IMR-90 (cell line): Measurements from ENCODE around the gene APP. TPM values are rescaled to one million over a fixed set of nuclear protein-coding genes. Genes with fewer than 3 reads are reported as not detected.
"Not testable (repeated sequence)": the region's sequence is repeated elsewhere in the genome, so short reads cannot be mapped to it uniquely, and the experiment has no call there.

Experiments
- ATAC-seq: fragments of 200-7000 bp; cut with Tn5 transposase; 2 replicates; pipeline ENCODE4 v1.9.1; 2020; ENCODE audit warnings: low read depth, mild to moderate bottlenecking, moderate library complexity
- BruUV-seq: library from RNA; stranded (reverse); fragments of 400-500 nt; replicated peaks from 2 replicates; lab custom pipeline; 2021; lab: Mats Ljungman, UMichigan
- CTCF ChIA-PET: fragments of 300-600 bp; formaldehyde crosslinking; extraction: SDS; loops from one replicate; lab custom pipeline; 2021; ENCODE audit warnings: antibody characterized with exemption; lab: Yijun Ruan, JAX
- POLR2A ChIA-PET: fragments of 300-600 bp; sonication (Branson Sonifier 250); formaldehyde crosslinking; loops from one replicate; lab custom pipeline; 2022; ENCODE audit warnings: antibody characterized with exemption; ENCODE audit not compliant: unreplicated experiment; lab: Charles Lee
- DNase-seq: peaks from one replicate; pipeline ENCODE4 v3.0.0; 2013
- H2AFZ ChIP-seq: replicated peaks from 2 replicates; pipeline ENCODE3; 2013; ENCODE audit warnings: low read length, mild to moderate bottlenecking; ENCODE audit not compliant: poor library complexity
- H2AK5ac ChIP-seq: 2 replicates; pipeline ENCODE4 v1.6.1; 2013; ENCODE audit warnings: low read depth, low read length, inconsistent platforms
- H2AK9ac ChIP-seq: replicated peaks from 2 replicates; pipeline ENCODE3; 2013; ENCODE audit warnings: mild to moderate bottlenecking, low read depth, low read length, moderate library complexity; ENCODE audit not compliant: poor library complexity
- H2BK120ac ChIP-seq: 2 replicates; pipeline ENCODE4 v1.6.1; 2013; ENCODE audit warnings: low read depth, low read length, inconsistent platforms
- H2BK15ac ChIP-seq: 3 replicates; pipeline ENCODE4 v1.6.1; 2013; ENCODE audit warnings: low read depth, low read length, inconsistent platforms
- H2BK20ac ChIP-seq: 2 replicates; pipeline ENCODE4 v1.6.1; 2013; ENCODE audit warnings: low read depth, mild to moderate bottlenecking, inconsistent platforms, low read length, moderate library complexity
- H2BK5ac ChIP-seq: 2 replicates; pipeline ENCODE4 v1.6.1; 2013; ENCODE audit warnings: mild to moderate bottlenecking, low read depth, low read length, inconsistent platforms; ENCODE audit not compliant: poor library complexity, severe bottlenecking
- H3K14ac ChIP-seq: replicated peaks from 2 replicates; pipeline ENCODE4 v1.6.1; 2013; ENCODE audit warnings: low read depth, low read length, inconsistent platforms
- H3K18ac ChIP-seq: 2 replicates; pipeline ENCODE4 v1.6.1; 2013; ENCODE audit warnings: low read depth, low read length, control low read depth
- H3K23ac ChIP-seq: 2 replicates; pipeline ENCODE4 v1.6.1; 2013; ENCODE audit warnings: low read depth, low read length, inconsistent platforms
- H3K27ac ChIP-seq: 2 replicates; pipeline ENCODE4 v1.5.1; 2013; ENCODE audit warnings: mild to moderate bottlenecking, control low read depth, low read length; ENCODE audit not compliant: insufficient read depth
- H3K27me3 ChIP-seq: 2 replicates; pipeline ENCODE4 v1.6.1; 2013; ENCODE audit warnings: low read length; ENCODE audit not compliant: control insufficient read depth, insufficient read depth
- H3K36me3 ChIP-seq: 2 replicates; pipeline ENCODE4 v1.6.1; 2013; ENCODE audit warnings: low read length, mixed read lengths; ENCODE audit not compliant: control insufficient read depth, insufficient read depth
- H3K4ac ChIP-seq: 2 replicates; pipeline ENCODE4 v1.6.1; 2013; ENCODE audit warnings: low read depth, low read length, inconsistent platforms
- H3K4me1 ChIP-seq: 2 replicates; pipeline ENCODE4 v1.6.1; 2013; ENCODE audit warnings: low read length, mixed read lengths; ENCODE audit not compliant: control insufficient read depth, insufficient read depth
- H3K4me2 ChIP-seq: 2 replicates; pipeline ENCODE4 v1.6.1; 2013; ENCODE audit warnings: low read depth, mild to moderate bottlenecking, control low read depth, low read length, moderate library complexity
- H3K4me3 ChIP-seq: 2 replicates; pipeline ENCODE4 v1.5.1; 2013; ENCODE audit warnings: low read depth, mild to moderate bottlenecking, control low read depth, low read length, moderate library complexity; ENCODE audit not compliant: insufficient read depth
- H3K56ac ChIP-seq: 2 replicates; pipeline ENCODE4 v1.6.1; 2013; ENCODE audit warnings: low read length, inconsistent platforms; ENCODE audit not compliant: insufficient read depth; ENCODE audit errors: extremely low read depth
- H3K79me1 ChIP-seq, 2 experiments: 2 replicates each; pipeline ENCODE4 v1.6.1; 2013; ENCODE audit warnings: low read length in 2 of 2, inconsistent platforms in 1 of 2, low read depth in 1 of 2
- H3K9ac ChIP-seq: 2 replicates; pipeline ENCODE4 v1.6.1; 2013; ENCODE audit warnings: low read depth, low read length, control low read depth
- H3K9me1 ChIP-seq: 2 replicates; pipeline ENCODE4 v1.6.1; 2013; ENCODE audit warnings: low read length, inconsistent platforms; ENCODE audit not compliant: insufficient read depth
- H3K9me3 ChIP-seq: 2 replicates; pipeline ENCODE4 v1.6.1; 2013; ENCODE audit warnings: low read length; ENCODE audit not compliant: control insufficient read depth, insufficient read depth
- H4K20me1 ChIP-seq: 2 replicates; pipeline ENCODE4 v1.6.1; 2013; ENCODE audit warnings: low read length, inconsistent platforms; ENCODE audit not compliant: insufficient read depth
- H4K5ac ChIP-seq: 2 replicates; pipeline ENCODE4 v1.6.1; 2013; ENCODE audit warnings: mild to moderate bottlenecking, low read depth, low read length, control low read depth
- H4K8ac ChIP-seq, 2 experiments: 2 replicates each; pipeline ENCODE4 v1.6.1; 2013; ENCODE audit warnings: low read depth in 2 of 2, low read length in 2 of 2, control low read depth in 1 of 2, inconsistent platforms in 1 of 2
- H4K91ac ChIP-seq: 2 replicates; pipeline ENCODE4 v1.6.1; 2013; ENCODE audit warnings: low read depth, low read length, inconsistent platforms; ENCODE audit not compliant: insufficient read depth
- CEBPB ChIP-seq: IDR thresholded peaks from 2 replicates; pipeline ENCODE4 v1.6.1; 2012; ENCODE audit warnings: low read depth, low read length, improper control_type of control experiment
- ELK1 ChIP-seq: fragments of 150-350 bp; IDR thresholded peaks from 2 replicates; pipeline ENCODE4 v1.6.1; 2016; ENCODE audit warnings: low read depth, mild to moderate bottlenecking, low read length, moderate library complexity, borderline replicate concordance
- MAFK ChIP-seq: IDR thresholded peaks from 2 replicates; pipeline ENCODE4 v1.6.1; 2012; ENCODE audit warnings: low read depth, low read length, improper control_type of control experiment
- NFE2L2 ChIP-seq: fragments of 150-350 bp; IDR thresholded peaks from 2 replicates; pipeline ENCODE4 v1.6.1; 2016; ENCODE audit warnings: low read depth, mild to moderate bottlenecking, low read length
- POLR2A ChIP-seq: IDR thresholded peaks from 2 replicates; pipeline ENCODE4 v1.6.1; 2012; ENCODE audit warnings: mild to moderate bottlenecking, low read depth, low read length
- RFX5 ChIP-seq: IDR thresholded peaks from 2 replicates; pipeline ENCODE4 v1.8.0; 2012; ENCODE audit warnings: low read depth, mild to moderate bottlenecking, low read length, moderate library complexity
- SMC3 ChIP-seq: fragments of 150-350 bp; IDR thresholded peaks from 2 replicates; pipeline ENCODE4 v1.6.1; 2016; ENCODE audit warnings: low read depth, mild to moderate bottlenecking, antibody characterized with exemption, low read length, moderate library complexity
- WGBS, 2 experiments: methylation state at CpG; one replicate each; pipeline versions ENCODE4 v1.1.5 to v1.1.7; 2013; ENCODE audit warnings: missing lambda C conversion rate in 2 of 2; ENCODE audit not compliant: insufficient read length in 1 of 2; ENCODE audit errors: extremely low coverage in 2 of 2; 5-methylcytosine and 5-hydroxymethylcytosine counted together
- dilution Hi-C: fragments of 300-500 bp; cut with HindIII; formaldehyde crosslinking; loops from one replicate; pipeline ENCODE4 v1.14.3; 2018; ENCODE audit warnings: low sequenced_read_pairs; ENCODE audit not compliant: unreplicated experiment
- in situ Hi-C: fragments of 300-500 bp; cut with MboI; formaldehyde crosslinking; loops from 3 replicates; pipeline ENCODE4 v1.14.3; 2019; ENCODE audit warnings: low sequenced_read_pairs, inconsistent platforms, mixed read lengths
- intact Hi-C: fragments of 100-400 bp; cut with micrococcal nuclease; formaldehyde crosslinking; loops from 2 replicates; pipeline ENCODE4 v1.10.0; 2022
- polyA plus RNA-seq, 3 experiments: library from polyadenylated mRNA; depleted of rRNA; stranded (reverse); fragments of >200 nt; gene quantifications; 2 replicates each; pipeline ENCODE4 v1.2.3, GENCODE V29; 2012; ENCODE audit warnings: low replicate concordance in 1 of 3
- total RNA-seq: library from RNA; depleted of rRNA; stranded (reverse); fragments of >200 nt; gene quantifications from 2 replicates; pipeline ENCODE4 v1.2.3, GENCODE V29; 2012

The APP gene
- total and polyA plus RNA-seq, 2 of the 4 experiments (the other 2 are of a cell fraction): 191 to 530 TPM

- intact Hi-C loops (no loop called here), in situ Hi-C loops (no loop called here), dilution Hi-C loops (no loop called here)
- H2BK15ac ChIP-seq: no peak overlapping the region
- H3K23ac ChIP-seq: no peak overlapping the region
- no peaks in the 10 kb centered on the region for H3K27me3 ChIP-seq
- H2BK20ac ChIP-seq: no peak overlapping the region
- H3K36me3 ChIP-seq: no peaks in the 10 kb centered on the region
- no peak overlapping the region for H4K91ac ChIP-seq
- H3K79me1 ChIP-seq: peaks cover 16 to 34% of the 10 kb centered on the region in 2 experiments
- no CpG with 5 or more reads among the region's 2 CpGs for WGBS, 2 experiments
- CTCF ChIA-PET: no interaction called here
- H3K4me3 ChIP-seq: no peak overlapping the region
- peaks cover 2% of the 10 kb centered on the region for H4K20me1 ChIP-seq
- DNase-seq (no peak), ATAC-seq (no peak)
- no TSS peak for BruUV-seq
- H2AFZ ChIP-seq: no peak overlapping the region
- no peak overlapping the region for H4K8ac ChIP-seq
- no peak overlapping the region for H3K56ac ChIP-seq
- H2BK120ac ChIP-seq: no peak overlapping the region
- no peak overlapping the region for H2AK5ac ChIP-seq
- H2AK9ac ChIP-seq: no peak overlapping the region
- no peak overlapping the region for H3K27ac ChIP-seq
- TF ChIP-seq CEBPB: no peak
- TF ChIP-seq SMC3: no peak
- no peak for TF ChIP-seq POLR2A
- TF ChIP-seq ELK1: no peak
- TF ChIP-seq MAFK: no peak
- TF ChIP-seq NFE2L2: no peak
- no peak for TF ChIP-seq RFX5
- no peak overlapping the region for H3K18ac ChIP-seq
- H3K4me1 ChIP-seq: peaks cover 4% of the 10 kb centered on the region
- H2BK5ac ChIP-seq: no peak overlapping the region
- H3K4me2 ChIP-seq: no peak overlapping the region
- H3K4ac ChIP-seq: no peak overlapping the region
- H4K5ac ChIP-seq: no peak overlapping the region
- no peak overlapping the region for H3K14ac ChIP-seq
- no peaks in the 10 kb centered on the region for H3K9me3 ChIP-seq
- POLR2A ChIA-PET: no interaction called here
- no peak overlapping the region for H3K9ac ChIP-seq
- no peaks in the 10 kb centered on the region; the same call in 1 of the 2 replicates for H3K9me1 ChIP-seq
Measured at GRCh38 chr21:26082549-26082948, 88.0 kb downstream of the APP start.

GRCh38 chr21:26081175-26081760 lies 89.3 kb downstream of the APP start:
- H2AK5ac ChIP-seq, in situ Hi-C loops, H3K36me3 ChIP-seq, H2BK5ac ChIP-seq, H4K91ac ChIP-seq, H3K4me2 ChIP-seq, H2AK9ac ChIP-seq, H3K9me3 ChIP-seq, H3K9ac ChIP-seq, H3K23ac ChIP-seq, H2AFZ ChIP-seq, CTCF ChIA-PET, intact Hi-C loops, H2BK15ac ChIP-seq, H3K9me1 ChIP-seq, H2BK120ac ChIP-seq, DNase-seq, H3K4me1 ChIP-seq, H3K18ac ChIP-seq, H4K20me1 ChIP-seq, H3K14ac ChIP-seq, H2BK20ac ChIP-seq, H3K56ac ChIP-seq, BruUV-seq, H4K5ac ChIP-seq, H3K4ac ChIP-seq, POLR2A ChIA-PET, ATAC-seq, H3K27ac ChIP-seq, H3K27me3 ChIP-seq, dilution Hi-C loops, H3K4me3 ChIP-seq, H4K8ac ChIP-seq: not testable (repeated sequence)
- peaks cover 16 to 36% of the 10 kb centered on the region in 2 experiments for H3K79me1 ChIP-seq
- WGBS, 2 experiments: no CpG with 5 or more reads among the region's 7 CpGs
